A673 (cell line): ENCODE results near the gene GALNTL6. TPM values are rescaled to one million over a fixed set of nuclear protein-coding genes. Genes with fewer than 3 reads are reported as not detected.

Experiments used
- Bru-seq: library from RNA; stranded (reverse); fragments of 400-500 nt; gene quantifications from one replicate; lab custom pipeline; 2021; lab: Mats Ljungman, UMichigan
- BruChase-seq, 2 experiments: library from RNA; stranded (reverse); fragments of 400-500 nt; gene quantifications; one replicate each; lab custom pipeline; 2021; lab: Mats Ljungman, UMichigan
- BruUV-seq: library from RNA; stranded (reverse); fragments of 400-500 nt; replicated peaks from 2 replicates; lab custom pipeline; 2021; lab: Mats Ljungman, UMichigan
- CTCF ChIA-PET: fragments of 300-600 bp; sonication (Branson Sonifier 250); formaldehyde crosslinking; loops from one replicate; lab custom pipeline; 2022; ENCODE audit warnings: antibody characterized with exemption; lab: Charles Lee
- POLR2A ChIA-PET: fragments of 300-600 bp; sonication (Branson Sonifier 250); formaldehyde crosslinking; loops from one replicate; lab custom pipeline; 2022; ENCODE audit warnings: antibody characterized with exemption; ENCODE audit not compliant: low non-redundant PET; lab: Charles Lee
- DNase-seq: peaks from one replicate; pipeline ENCODE4 v3.0.0-alpha.2; 2015; ENCODE audit warnings: low spot score
- H3K27ac ChIP-seq: fragments of 200-600 bp; sonication (generic); 2 replicates; pipeline ENCODE4 v1.5.1; 2016; ENCODE audit warnings: mixed run types, low read depth, mild to moderate bottlenecking, mixed read lengths, antibody characterized with exemption, low read length; ENCODE audit not compliant: poor library complexity, severe bottlenecking
- H3K27me3 ChIP-seq: fragments of 200-600 bp; sonication (generic); replicated peaks from 2 replicates; pipeline ENCODE4 v1.6.1; 2017; ENCODE audit warnings: mixed run types, low read depth, mild to moderate bottlenecking, mixed read lengths, antibody characterized with exemption, low read length; ENCODE audit not compliant: insufficient read depth, poor library complexity
- H3K36me3 ChIP-seq: fragments of 200-600 bp; sonication (generic); 2 replicates; pipeline ENCODE4 v1.6.1; 2016; ENCODE audit warnings: mixed run types, mild to moderate bottlenecking, mixed read lengths, antibody characterized with exemption, low read length; ENCODE audit not compliant: insufficient read depth, poor library complexity, severe bottlenecking
- H3K4me1 ChIP-seq: fragments of 200-600 bp; sonication (generic); 2 replicates; pipeline ENCODE4 v1.6.1; 2017; ENCODE audit warnings: mixed run types, mild to moderate bottlenecking, mixed read lengths, antibody characterized with exemption, low read length; ENCODE audit not compliant: insufficient read depth, poor library complexity, severe bottlenecking
- H3K4me3 ChIP-seq: fragments of 200-600 bp; sonication (generic); 2 replicates; pipeline ENCODE4 v1.5.1; 2016; ENCODE audit warnings: low read depth, mixed run types, mild to moderate bottlenecking, mixed read lengths, low read length; ENCODE audit not compliant: poor library complexity, severe bottlenecking
- H3K9me3 ChIP-seq: fragments of 200-600 bp; sonication (generic); 2 replicates; pipeline ENCODE4 v1.6.1; 2016; ENCODE audit warnings: mixed run types, low read depth, mild to moderate bottlenecking, mixed read lengths, antibody characterized with exemption, low read length; ENCODE audit not compliant: poor library complexity, severe bottlenecking
- CTCF ChIP-seq: fragments of 300-800, 200-600 bp; sonication (generic); conservative IDR thresholded peaks from 2 replicates; pipeline ENCODE4 v1.5.1; 2017; ENCODE audit warnings: low read depth, mild to moderate bottlenecking, antibody characterized with exemption, low read length, moderate library complexity, mixed read lengths
- EZH2 ChIP-seq: fragments of 200-600 bp; sonication (generic); IDR thresholded peaks from 2 replicates; pipeline ENCODE4 v1.6.1; 2017; ENCODE audit warnings: borderline replicate concordance, low read depth, mild to moderate bottlenecking, mixed read lengths, antibody characterized with exemption, low read length; ENCODE audit not compliant: poor library complexity, severe bottlenecking
- intact Hi-C: fragments of 100-400 bp; cut with micrococcal nuclease; formaldehyde crosslinking; loops from one replicate; pipeline ENCODE4 v1.10.0; 2022; ENCODE audit not compliant: unreplicated experiment
- long read RNA-seq: library from polyadenylated mRNA; stranded (forward); transcript quantifications from one replicate; pipeline ENCODE4 v2.0.0, GENCODE V29; 2022
- total RNA-seq: library from RNA; stranded (reverse); gene quantifications from 2 replicates; pipeline ENCODE4 v1.2.3, GENCODE V29; 2021

GALNTL6 gene
- total RNA-seq (0.30 and 0.35 TPM in 2 replicates), Bru-seq, nascent RNA (percentile 8 among the genes with signal in this experiment), BruChase-seq, experiment 1, labeled RNA remaining after a 2-hour chase (percentile 5 among the genes with signal in this experiment), BruChase-seq, experiment 2, labeled RNA remaining after a 6-hour chase (percentile 7 among the genes with signal in this experiment)
- long read RNA-seq, partial matches to known transcripts, result 1 of 1 reads
- long read RNA-seq, other reads (novel, unspliced or antisense), result 0 of 1 reads

DNA sequence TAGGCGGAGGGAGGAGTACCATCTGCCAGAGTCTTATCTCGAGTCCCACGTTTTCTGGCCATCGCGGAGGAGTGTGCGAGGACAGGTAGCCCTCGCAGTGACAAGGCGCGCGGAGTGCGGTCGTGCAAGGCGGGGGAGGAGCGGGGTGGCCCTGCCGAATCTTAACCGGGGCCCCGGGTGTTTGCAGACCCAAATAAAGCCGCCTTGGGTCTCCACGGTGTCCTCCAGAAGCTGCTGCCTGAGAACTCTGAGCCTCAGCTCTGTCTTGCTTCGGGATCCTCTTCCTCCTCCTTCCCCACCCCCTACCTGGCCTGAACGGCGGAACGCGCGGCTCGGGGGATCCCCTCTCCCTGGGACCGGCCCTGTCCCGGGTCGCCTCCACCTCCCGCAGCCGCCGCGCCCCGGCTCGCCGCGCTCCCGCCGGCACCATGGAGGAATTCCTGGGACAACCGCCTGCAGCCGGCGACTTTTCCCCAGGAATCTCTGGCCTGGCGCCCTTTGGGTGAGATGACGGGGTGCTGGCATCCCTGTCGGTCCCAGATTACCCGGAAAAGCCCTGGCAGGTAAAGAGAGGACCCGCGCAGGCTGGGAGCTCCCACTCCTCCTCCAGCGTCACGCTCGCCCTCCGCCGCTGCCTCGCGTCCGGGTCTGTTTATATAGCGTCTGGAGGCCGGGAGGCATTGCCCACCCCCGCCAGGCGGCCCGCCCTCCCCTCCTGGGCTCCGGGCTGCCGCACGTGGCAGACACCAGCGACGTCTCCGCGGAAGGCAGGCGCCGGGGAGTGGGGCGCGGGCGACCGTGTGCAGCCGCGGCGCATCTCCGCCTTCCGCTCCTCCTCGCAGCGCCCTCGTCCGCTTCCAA, at the start of gene GALNTL6:
Gene GALNTL6 (plus strand): TSS at position 740 of the 861 bp plus-strand sequence.
- POLR2A ChIA-PET, result no interaction called here
- peaks cover 73% of the 10 kb centered on the region for H3K27me3 ChIP-seq

GRCh38 chr4:171765514-171765913, 47.7 kb upstream of the GALNTL6 start:
- Histone ChIP-seq H3K9me3 (no peaks in the 10 kb centered on the region), H3K36me3 (no peaks in the 10 kb centered on the region), H3K27ac (no peak overlapping the region), H3K4me1 (no peaks in the 10 kb centered on the region), H3K27me3 (peaks cover 10% of the 10 kb centered on the region), H3K4me3 (no peak overlapping the region)
- BruUV-seq, result no TSS peak
- DNase-seq, result no peak
- TF ChIP-seq EZH2, result no peak
- TF ChIP-seq CTCF, result no peak
- ChIA-PET POLR2A (no interaction called here), CTCF (no interaction called here)
- intact Hi-C loops, result no loop called here

More for the DNA sequence above, at the start of gene GALNTL6:
- Histone ChIP-seq H3K4me3 (peak within 1 kb of the TSS; percentile 42), H3K27ac (no peak within 1 kb of the TSS), H3K4me1 (no peaks in the 10 kb centered on the region), H3K36me3 (no peaks in the 10 kb centered on the region), H3K9me3 (no peaks in the 10 kb centered on the region)
- TF ChIP-seq EZH2 (peak; percentile 30), CTCF (no peak)
- CTCF ChIA-PET, result no interaction called here
- BruUV-seq, result no TSS peak
- peak; percentile 22 for DNase-seq
- intact Hi-C loops, result no loop called here

DNA sequence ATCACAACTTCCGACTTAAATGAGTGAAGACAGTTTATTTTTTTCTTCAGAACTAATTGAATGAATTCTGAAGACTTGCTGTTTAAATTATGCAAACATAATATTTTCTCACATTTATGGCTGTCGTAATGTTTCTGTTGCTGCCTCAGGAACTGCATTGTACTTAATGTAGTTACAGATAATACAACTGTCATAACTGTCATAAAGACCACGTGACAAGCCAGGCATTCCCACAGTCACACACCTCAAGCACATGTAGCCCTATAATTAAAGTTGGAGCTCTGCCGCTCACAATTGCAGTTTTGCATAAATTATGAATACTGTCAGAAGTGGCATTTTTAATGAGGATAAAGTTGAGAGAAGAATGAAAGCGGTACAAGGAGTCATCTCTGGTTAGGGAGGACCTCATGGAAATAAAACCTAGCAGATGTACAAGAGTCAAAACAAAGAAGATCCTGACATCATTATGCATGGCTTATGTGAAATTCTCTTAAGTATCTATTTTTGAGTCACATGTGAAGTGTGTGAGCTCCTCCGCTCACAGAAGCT, 38.5 kb upstream of the GALNTL6 start:
- ChIA-PET CTCF (no interaction called here), POLR2A (no interaction called here)
- H3K4me1 ChIP-seq, result no peaks in the 10 kb centered on the region
- no peaks in the 10 kb centered on the region for H3K9me3 ChIP-seq
- DNase-seq, result no peak
- intact Hi-C loops, result no loop called here
- no peak overlapping the region for H3K4me3 ChIP-seq
- H3K27me3 ChIP-seq, result peaks cover 13% of the 10 kb centered on the region
- no TSS peak for BruUV-seq
- H3K36me3 ChIP-seq, result no peaks in the 10 kb centered on the region
- no peak overlapping the region for H3K27ac ChIP-seq
- TF ChIP-seq EZH2, result no peak
- TF ChIP-seq CTCF, result no peak
